ENCODE data around the gene SMS. TPM values are rescaled to one million over a fixed set of nuclear protein-coding genes. Genes with fewer than 3 reads are reported as not detected.

Gene SMS
- total RNA-seq, 2 experiments from 2014 or later: 73.9 TPM

DNA sequence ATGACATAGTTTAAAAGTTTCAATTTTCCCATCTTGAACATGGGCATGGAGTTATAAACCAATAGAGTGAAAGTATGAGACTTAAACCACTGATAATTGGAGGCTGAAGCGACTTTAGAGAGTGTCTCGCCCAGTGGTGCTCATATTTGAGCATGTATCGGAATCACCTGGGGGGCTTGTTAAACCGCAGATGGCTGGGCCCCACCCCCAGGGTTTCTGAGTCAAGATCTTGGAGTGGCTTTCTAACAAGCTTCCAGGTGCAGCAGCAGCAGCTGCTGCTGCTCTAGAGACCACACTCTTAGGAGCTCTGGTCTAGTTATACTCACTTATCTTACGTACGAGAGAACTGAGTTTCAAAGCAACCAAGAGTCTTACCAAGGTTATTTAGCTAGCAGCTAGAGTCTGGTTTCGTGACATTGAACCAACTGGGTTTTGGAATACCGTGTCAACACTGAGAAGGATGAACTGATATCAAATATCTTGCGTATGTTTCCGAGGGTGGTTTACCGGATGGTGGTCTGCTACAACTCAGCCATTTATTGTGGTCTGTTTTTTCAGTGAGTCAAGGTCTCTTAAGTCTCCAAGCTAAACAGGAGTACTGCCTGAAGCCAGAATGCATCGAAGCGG lies 97.5 kb downstream of the SMS start:
- POLR2A ChIA-PET: no interaction called here
- Mint-ChIP-seq H3K27me3 (no peaks in the 10 kb centered on the region), H3K36me3 (ENCODE audit: low read depth) (no peaks in the 10 kb centered on the region), H3K27ac (no peak overlapping the region), H3K4me3 (no peak overlapping the region), H3K9me3 (no peaks in the 10 kb centered on the region), H3K4me1 (no peaks in the 10 kb centered on the region)
- no peak for DNase-seq
- CTCF ChIA-PET: no interaction called here

- H3K27ac Mint-ChIP-seq: no peak overlapping the region
- ChIA-PET POLR2A (no interaction called here), CTCF (no interaction called here)
- no peaks in the 10 kb centered on the region for H3K9me3 Mint-ChIP-seq
- H3K4me1 Mint-ChIP-seq: no peaks in the 10 kb centered on the region
- H3K4me3 Mint-ChIP-seq: no peak overlapping the region
- no peaks in the 10 kb centered on the region for H3K27me3 Mint-ChIP-seq
- no peak for DNase-seq
- H3K36me3 Mint-ChIP-seq (ENCODE audit: low read depth): no peaks in the 10 kb centered on the region
These were observed 99.0 kb downstream of the SMS start for GRCh38 chrX:22039541-22039940.

DNA sequence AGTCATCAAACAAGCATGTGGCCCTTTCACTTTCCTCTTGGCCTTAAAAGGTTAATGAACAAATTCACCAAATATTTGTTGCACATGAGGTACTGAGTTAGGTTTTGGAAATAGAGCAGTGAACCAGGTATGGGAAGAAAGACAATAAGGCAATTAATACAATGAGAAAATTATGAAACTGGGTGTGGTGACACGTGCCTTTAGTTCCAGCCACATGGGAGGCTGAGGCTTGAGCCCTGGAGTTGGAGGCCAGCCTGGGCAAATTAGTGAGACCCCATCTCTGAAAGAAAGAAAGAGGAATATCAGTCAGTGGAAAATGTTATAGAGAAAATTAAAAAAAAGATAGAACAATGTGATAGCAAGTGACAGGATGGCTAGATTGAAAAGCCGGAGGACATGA lies 99.7 kb downstream of the SMS start:
- H3K27me3 Mint-ChIP-seq: no peaks in the 10 kb centered on the region
- POLR2A ChIA-PET: no interaction called here

GRCh38 chrX:22041907-22042530 lies 101.5 kb downstream of the SMS start:
- no peaks in the 10 kb centered on the region for H3K4me1 Mint-ChIP-seq
- POLR2A ChIA-PET: no interaction called here

More for the DNA sequence above, 99.7 kb downstream of the SMS start:
- DNase-seq: no peak
- no peak overlapping the region for H3K4me3 Mint-ChIP-seq
- no peaks in the 10 kb centered on the region for H3K9me3 Mint-ChIP-seq
- H3K27ac Mint-ChIP-seq: no peak overlapping the region
- CTCF ChIA-PET: no interaction called here
- no peaks in the 10 kb centered on the region for H3K4me1 Mint-ChIP-seq
- no peaks in the 10 kb centered on the region for H3K36me3 Mint-ChIP-seq (ENCODE audit: low read depth)

GRCh38 chrX:22043872-22044271 lies 103.4 kb downstream of the SMS start:
- Mint-ChIP-seq H3K27ac (no peak overlapping the region), H3K36me3 (ENCODE audit: low read depth) (no peaks in the 10 kb centered on the region), H3K4me1 (no peaks in the 10 kb centered on the region), H3K27me3 (no peaks in the 10 kb centered on the region), H3K4me3 (no peak overlapping the region), H3K9me3 (no peaks in the 10 kb centered on the region)
- CTCF ChIA-PET: no interaction called here
- DNase-seq: no peak
- POLR2A ChIA-PET: no interaction called here

More at GRCh38 chrX:22041907-22042530, 101.5 kb downstream of the SMS start:
- CTCF ChIA-PET: interaction anchor here (0.6 kb wide), 1 partner anchor 60 kb away, joined by 4 read pairs; no protein-coding TSS in a partner anchor
- DNase-seq: no peak
- Mint-ChIP-seq H3K27ac (no peak overlapping the region), H3K27me3 (no peaks in the 10 kb centered on the region), H3K36me3 (ENCODE audit: low read depth) (no peaks in the 10 kb centered on the region), H3K4me3 (no peak overlapping the region), H3K9me3 (no peaks in the 10 kb centered on the region)

Other genes starting within 250 kb of the SMS start
- not detected for gene SMPX, start 182.6 kb upstream of the SMS start, total RNA-seq
- gene MBTPS2, start 101.1 kb upstream of the SMS start, total RNA-seq: 1 to 10 TPM; 8.5 to 9.1 TPM
- gene YY2, start 84.7 kb upstream of the SMS start, total RNA-seq: 1 to 10 TPM; 1.3 TPM
- gene PHEX, start 91.6 kb downstream of the SMS start, total RNA-seq: under 1 TPM; 0.10 to 0.23 TPM